GM20000 (cell line): Measurements from ENCODE around the gene HIVEP3.

Experiments
- DNase-seq: peaks from one replicate; pipeline ENCODE4 v3.0.0; 2012; ENCODE audit warnings: low spot score
- TF ChIP-seq, protein P1 (sequence below): IDR thresholded peaks from 2 replicates; pipeline ENCODE4 v1.5.1; 2012; ENCODE audit warnings: mild to moderate bottlenecking, control low read depth; ENCODE audit errors: extremely low read depth, missing control alignments

HIVEP3 gene

DNA sequence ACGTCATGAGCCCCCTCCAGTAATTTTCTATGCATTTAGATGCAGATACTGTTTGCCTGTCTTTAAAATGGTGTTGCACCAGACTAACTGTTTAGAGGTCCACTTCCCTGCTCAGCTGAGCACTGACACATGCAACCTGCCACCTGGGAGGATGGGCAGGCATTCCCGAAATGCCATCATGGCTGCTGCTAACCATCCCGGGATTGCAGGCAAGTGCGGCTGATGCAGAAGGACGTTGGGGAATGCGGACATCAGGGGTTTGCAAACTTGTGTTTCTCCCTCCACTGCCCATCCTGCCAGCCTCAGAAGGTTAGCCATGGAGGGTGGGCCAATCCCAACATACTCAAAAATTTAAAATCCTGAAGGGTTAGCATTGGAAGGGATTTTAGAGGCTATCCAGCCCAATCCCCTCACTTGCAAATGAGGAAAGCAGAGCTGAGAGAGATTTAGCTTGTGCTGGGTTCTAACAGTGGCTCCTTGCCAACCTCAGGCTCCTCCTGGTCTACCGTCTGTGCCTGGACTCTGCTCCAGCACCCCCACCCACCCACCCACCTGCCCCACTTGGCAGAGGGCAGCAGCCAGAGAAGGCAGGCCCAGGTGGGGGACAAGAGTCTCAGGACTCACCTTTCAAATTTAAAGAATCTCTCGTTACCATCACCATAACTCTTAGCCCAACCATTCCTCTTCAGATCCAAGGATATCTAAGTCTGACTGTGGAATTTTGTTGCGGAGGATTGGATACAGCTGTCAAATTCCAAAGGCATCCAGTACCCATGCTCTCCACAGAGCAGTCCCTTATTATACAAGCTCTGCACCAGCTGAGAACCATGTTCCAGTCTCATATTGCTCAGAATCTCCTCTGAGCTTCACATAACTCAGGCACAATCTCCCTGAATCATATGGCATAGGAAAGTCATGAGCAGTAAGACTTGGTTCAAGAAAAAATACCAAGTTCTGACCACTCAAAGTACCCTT is 34.2 kb downstream of the HIVEP3 start:
- TF ChIP-seq, protein P1, sequence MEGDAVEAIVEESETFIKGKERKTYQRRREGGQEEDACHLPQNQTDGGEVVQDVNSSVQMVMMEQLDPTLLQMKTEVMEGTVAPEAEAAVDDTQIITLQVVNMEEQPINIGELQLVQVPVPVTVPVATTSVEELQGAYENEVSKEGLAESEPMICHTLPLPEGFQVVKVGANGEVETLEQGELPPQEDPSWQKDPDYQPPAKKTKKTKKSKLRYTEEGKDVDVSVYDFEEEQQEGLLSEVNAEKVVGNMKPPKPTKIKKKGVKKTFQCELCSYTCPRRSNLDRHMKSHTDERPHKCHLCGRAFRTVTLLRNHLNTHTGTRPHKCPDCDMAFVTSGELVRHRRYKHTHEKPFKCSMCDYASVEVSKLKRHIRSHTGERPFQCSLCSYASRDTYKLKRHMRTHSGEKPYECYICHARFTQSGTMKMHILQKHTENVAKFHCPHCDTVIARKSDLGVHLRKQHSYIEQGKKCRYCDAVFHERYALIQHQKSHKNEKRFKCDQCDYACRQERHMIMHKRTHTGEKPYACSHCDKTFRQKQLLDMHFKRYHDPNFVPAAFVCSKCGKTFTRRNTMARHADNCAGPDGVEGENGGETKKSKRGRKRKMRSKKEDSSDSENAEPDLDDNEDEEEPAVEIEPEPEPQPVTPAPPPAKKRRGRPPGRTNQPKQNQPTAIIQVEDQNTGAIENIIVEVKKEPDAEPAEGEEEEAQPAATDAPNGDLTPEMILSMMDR = no peak
- no peak for DNase-seq

DNA sequence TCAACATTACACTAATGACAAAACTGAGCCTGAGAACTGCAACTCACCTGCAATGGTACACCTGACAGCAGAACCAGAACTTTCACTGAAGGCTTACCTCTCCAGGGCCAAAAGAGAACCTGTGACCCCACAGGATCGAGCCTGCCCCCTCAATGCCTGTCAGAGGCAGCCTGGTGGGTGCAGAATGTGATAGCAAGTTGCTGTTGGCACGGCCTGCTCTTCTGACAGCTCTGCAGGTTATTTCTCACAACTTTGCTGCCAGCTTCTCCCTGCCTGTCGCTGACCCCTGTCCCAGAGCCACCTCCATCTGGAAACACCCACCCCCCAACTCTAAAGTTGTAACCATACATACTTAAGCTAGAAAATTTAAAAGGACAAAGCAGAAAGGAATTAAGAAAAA is 35.2 kb downstream of the HIVEP3 start:
- no peak for DNase-seq
- TF ChIP-seq, protein P1 = no peak

DNA sequence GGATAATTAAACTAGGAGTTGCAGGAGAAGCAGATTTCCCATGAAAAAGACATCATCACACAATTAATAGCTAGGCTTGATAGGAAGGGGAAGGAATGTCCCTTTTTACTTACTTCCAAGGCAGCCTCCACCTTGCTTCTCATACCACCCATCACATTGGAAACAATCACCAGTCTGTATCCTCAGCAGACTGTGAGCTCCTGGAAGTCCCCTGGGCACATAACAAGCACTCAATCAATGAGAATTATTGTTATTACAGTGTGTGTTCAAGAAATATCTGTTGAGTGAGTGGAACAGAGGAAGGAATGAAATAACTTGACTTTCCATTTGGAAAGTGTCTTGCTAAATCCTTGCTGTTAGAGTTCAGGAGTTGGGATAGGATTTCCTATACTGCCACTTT is 36.2 kb downstream of the HIVEP3 start:
- TF ChIP-seq, protein P1 = no peak
- DNase-seq = no peak

DNA sequence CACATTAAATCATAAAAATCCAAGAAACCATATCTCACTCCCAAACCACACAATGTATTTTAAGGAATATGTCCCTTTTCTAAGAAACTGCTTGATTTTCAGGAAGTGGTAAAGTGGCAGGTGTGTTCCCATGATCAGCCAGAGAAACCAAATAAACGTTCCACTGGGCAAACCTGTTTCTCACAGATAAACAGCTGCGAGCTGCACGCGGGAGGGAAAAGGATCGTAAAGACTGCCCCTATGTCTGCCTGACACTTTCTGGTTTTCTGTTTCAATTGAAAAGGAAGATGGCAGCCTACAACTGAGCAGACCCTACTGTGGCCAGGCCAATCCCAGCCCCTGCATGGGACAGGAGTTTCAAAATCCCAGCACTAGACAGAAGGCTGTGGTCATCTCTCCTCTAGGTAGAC is 36.6 kb downstream of the HIVEP3 start:
- no peak for DNase-seq
- TF ChIP-seq, protein P1 = no peak

DNA sequence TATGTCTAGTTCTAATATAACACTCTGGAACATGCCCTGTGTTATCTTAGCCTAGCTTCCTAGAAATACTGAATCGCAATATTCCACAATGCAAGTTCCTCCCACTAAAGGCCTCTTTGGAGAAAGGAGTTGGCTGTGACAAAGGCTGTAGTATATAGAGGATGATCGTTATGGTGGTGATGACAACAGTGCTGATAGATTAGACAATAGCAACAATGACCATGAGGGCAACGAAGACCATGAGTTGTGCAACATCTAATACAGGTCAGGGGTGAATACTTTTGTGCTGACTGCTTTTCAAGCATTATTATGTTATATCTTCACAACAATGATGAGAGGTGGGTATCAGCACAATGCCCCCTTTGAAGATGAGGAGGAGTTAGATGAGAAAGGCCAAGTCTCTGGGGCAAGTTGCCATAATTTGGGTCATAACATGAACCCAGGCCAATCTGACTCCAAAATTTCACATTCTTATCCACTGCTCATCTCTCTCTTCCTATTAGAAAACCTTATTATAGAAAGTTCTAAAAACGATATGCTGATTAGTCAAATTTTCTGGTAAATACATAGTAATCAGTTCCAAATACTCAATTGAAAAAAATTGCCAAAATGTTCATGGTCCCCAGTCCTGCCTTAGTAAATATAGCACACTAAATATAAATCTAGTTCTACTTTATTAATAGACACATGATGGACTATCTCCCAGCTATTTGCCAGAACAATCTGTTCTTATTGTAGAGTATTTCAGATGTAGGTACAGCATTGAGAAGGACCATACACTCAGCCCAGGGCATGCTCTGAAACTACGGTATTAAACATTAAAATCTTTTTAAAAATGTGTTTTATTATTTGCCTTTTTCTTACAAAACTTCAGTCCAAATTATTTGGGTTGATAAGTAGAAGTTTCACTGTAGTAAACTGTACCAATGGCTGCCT is 37.5 kb downstream of the HIVEP3 start:
- no peak for DNase-seq
- TF ChIP-seq, protein P1 = no peak

DNA sequence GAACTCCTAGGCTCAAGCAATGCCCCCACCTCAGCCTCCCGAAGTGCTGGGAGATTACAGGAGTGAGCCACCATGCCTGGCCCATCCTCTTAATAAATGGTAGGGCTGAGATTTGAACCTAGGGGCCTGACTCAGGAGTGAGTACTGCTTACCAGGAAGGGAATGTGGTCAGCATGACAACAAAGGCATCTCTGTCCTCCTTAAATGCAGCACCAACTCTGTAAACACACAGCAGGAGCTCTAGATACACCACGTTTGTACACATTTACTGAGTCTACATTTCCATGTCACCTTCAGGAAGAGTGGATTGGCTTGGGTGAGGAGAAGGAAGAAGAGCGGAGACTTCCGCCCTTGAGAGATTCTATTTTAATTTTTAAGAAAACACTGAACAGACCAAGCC is 38.5 kb downstream of the HIVEP3 start:
- no peak for DNase-seq
- TF ChIP-seq, protein P1 = no peak
